IPS-11a (cell line): Measurements from ENCODE around the gene CLDN5.

Experiments used
- H3K4me3 ChIP-seq: one replicate; pipeline ENCODE4 v1.5.1; 2013; ENCODE audit warnings: low read depth, low read length, control low read depth

The CLDN5 gene

DNA sequence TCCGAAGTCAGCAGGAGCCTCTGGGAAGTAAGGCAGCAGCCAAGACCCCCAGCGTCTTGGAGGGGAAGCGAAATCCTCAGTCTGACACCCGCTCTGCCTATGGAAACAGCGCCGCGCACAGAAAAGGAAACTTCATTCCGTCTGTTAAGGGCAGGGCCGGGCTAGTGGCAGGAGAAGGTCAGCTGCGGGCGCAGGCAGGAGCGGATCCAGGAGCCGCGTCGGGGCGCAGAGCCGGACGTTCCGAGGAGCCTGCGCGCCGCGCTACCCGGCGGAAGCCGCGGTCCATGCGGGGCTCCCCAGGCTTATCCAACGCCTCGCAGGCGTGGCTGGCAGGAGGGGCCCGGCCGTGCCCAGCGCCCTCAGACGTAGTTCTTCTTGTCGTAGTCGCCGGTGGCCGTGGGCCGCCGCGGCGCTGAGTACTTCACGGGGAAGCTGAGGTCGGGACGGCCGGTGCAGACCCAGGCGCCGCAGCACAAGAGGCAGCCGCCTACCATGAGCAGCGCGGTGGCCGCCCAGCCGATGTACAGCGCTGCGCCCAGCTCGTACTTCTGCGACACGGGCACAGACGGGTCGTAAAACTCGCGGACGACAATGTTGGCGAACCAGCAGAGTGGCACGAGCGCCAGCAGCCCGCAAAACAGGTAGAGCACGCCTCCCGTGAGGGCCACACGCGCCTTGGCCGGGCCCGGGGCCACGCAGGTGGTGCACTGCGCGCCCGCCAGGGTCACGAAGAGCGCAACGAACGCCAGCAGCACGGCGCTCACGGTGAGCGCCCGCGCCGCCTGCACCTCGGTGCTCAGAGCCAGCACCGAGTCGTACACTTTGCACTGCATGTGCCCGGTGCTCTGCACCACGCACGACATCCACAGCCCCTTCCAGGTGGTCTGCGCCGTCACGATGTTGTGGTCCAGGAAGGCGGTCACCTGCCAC lies 705 bp downstream of the CLDN5 start:
- H3K4me3 ChIP-seq = peak overlapping the region; percentile 28

DNA sequence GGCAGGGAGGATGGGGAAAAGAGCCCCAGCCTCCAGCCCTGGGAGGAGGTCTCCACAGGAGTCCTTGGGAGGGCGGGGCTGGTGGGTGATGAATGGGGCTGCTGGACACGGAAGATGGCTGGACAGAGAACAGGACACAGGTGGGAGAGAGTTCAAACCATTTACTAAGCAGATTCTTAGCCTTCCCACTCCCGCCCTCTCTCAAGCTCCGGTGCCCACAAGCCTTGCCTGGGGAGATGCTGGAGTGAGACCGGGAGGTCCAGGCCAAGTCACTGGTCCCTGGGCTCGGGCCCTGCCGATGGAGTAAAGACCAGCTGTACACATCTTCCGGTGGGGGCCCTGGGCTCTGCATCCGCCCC lies 1.4 kb downstream of the CLDN5 start:
- H3K4me3 ChIP-seq = no peak overlapping the region

DNA sequence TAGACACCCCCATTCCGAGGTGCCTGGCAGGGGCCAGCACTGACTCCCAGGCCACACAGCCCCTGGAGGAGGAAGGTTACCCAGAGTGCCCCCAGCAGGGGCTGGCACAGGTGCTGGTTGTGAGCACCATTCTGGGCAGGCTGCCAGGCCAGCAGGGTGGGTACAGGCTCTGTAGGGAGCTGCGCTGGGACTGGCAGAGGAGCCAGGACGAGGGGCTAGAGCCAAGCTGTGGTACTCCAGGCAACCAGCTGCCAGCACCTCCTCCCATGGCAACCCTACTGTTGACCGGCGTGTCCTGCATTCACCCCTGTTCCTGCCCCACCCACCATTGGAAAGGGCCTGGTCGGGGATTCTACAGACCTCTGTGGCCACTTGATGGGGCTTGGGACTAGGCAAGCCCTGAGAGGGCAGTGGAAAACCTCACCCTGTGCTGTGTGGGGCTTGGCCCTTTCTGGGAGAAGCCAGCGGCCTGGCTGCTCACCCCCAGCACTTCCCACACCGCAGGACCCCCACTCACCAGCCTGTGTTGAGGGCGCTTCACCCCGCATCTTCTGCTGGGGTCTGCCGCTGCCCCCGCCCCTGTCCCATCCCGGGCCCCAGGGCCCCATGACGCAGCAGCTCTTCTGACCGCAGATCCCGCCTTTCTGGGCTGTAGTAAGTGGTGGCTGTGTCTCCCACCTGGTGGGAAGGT lies 1.9 kb downstream of the CLDN5 start:
- no peak overlapping the region for H3K4me3 ChIP-seq

DNA sequence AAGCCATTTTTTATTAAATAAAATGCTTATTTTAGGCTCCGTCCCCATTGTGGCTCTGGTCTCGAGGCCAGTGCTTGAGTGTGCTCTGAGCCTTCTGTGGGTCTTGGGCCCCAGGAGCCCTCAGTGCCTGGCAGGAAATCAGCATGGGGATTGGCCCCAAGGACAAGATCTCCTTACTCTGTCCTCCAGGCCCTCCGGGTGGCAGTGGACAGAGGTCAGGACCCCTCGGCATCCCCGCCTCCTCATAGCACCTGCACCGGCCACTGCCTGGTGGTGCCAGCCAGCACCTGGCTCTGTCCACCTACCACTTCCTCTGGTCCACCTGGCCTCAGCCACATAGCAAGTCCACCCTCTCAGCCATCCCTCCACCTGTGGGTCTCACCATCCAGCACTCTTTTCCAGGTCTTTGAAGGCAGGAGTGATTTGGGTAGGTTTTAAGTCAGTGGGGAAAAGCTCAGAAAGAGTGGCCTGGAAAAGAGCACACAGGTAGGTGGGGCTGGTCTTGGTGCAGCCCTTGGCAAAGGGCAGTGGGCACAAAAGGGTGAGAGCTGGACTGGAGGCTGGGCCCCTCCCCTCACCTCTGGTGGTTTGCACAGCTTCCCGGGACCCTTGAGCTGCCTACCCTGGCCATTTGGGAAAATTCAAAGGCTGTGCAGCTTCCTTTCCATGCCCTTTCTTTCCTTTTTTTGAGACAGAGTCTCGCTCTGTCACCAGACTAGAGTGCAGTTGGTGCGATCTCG lies 3.5 kb downstream of the CLDN5 start:
- no peak overlapping the region for H3K4me3 ChIP-seq

DNA sequence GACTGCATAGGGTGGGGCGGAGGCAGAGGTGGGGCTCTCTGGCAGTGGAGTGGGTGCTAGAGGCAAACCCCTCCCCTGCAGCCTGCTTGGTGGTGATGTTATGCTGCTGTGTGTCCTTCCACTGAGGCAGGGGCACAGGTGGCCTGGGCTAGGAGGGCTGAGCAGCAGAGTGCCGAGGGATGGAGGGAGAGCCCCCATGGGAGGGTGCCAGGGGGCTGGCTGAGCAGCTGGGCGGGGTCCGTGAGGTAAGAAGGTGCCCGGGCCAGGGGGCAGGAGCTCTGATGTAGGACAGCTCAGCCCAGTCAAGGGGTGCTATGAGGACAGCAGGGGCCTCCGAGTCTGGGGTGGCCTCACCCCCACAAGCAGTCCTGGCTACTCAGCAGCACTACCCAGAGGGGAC lies 4.2 kb downstream of the CLDN5 start:
- H3K4me3 ChIP-seq = no peak overlapping the region

DNA sequence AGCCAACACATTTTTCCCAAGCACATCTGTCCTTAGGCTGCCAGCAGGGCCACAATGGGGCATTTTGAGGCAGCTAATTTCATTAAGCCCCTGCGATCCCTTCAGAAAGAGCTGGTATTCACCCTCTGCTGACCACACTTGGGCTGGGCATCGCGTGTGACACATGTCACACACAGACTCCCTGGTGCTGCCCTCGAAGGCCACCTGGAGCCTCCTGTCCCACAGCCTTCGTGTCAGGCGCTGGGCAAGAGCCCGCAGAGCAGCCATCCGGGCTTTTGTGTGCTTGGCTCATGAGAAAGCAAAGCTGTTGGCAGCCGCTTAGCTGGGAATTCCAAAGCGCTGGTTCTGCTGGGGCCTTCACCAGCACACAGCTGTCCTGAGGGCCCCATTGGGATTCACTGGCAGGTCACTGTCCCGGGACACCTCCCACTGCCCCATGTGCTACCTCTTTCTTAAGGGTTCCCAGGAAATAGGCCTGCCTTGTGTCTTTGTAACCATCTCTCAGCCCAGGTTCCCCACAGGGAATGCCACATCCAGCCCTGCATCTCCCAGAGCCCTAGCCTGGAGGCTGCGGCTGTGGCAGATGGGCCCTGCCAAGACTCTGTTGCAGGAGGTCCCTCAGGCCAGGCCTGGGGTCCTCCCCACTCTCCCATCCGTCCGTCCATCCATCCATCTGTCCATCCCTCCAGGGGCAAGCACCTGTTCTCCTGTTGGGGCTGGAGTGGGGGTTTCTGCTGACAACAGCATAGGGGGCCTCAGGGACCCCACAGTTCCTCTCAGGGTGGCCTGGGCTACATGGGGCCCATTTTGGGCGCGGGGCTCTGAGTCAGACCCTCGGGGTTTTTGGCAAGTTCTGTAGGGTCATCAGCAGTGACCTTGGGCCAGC lies 4.9 kb downstream of the CLDN5 start:
- no peak overlapping the region for H3K4me3 ChIP-seq

DNA sequence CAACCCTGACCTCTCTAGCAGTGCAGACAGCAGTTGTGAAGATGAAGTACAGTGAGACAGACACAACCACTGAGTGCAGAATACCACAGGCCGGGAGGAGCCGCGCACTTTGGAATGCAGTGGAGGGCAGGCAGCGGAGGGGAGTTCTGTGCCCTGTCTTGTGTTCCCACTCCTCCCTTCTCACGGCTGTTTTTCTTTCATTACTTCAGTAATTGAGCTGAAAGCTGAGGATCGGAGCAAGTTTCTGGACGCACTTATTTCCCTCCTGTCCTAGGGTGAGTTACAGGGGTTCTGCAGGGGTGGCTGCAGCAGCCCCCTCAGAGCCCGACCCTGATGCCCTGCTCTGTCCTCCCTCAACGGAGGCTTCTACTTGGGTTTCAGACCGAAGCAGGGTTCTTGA lies 5.6 kb downstream of the CLDN5 start:
- H3K4me3 ChIP-seq = no peak overlapping the region

DNA sequence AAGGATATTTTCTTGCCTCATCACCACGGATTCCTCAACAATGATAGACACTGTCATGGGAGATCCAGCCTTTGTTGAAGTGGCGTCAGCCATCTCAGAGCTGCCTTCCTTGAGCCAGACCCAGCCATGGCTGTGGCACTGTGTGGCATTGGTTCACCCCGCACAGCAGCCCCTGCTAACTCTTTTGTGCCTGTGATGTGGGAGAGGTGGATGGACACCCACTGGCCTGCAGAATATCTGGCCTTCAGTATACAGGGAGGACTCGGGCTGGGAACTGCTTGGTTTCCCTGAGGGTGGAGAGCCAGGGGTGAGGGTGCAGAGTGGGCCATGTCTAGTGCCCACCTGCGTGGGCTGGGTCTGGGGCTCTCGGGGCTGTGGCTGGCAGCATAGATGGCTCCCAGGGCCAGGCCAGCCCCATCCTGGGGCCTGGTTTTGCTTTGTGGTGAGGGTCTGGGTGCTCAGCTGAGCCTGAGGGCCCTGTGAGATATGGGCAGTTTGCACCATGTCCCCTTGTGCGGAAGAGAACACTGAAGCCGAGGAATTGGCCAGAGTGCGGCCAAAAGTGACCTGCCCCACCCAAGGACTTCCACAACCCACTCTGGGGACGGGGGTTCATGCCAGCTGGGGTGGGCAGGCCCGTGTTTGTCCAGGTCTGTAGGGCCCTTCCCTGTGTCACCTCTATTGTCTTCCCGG lies 6.1 kb downstream of the CLDN5 start:
- no peak overlapping the region for H3K4me3 ChIP-seq

DNA sequence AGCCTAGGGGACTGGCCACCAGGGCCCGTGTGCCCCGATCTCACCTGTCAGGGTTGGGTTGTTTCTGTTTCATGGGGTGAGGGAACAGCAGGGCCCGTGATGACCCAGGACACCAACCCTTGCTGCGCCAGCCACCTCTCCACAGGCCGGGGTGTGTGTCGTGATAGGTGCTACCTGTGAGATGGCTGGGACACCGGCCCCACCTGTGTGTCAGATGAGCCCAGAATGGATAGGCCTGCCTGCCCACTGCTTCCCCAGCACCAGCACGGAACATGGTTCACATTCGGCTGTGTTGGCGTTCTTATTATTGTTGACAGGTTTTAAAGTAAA lies 7.1 kb downstream of the CLDN5 start:
- H3K4me3 ChIP-seq = no peak overlapping the region

DNA sequence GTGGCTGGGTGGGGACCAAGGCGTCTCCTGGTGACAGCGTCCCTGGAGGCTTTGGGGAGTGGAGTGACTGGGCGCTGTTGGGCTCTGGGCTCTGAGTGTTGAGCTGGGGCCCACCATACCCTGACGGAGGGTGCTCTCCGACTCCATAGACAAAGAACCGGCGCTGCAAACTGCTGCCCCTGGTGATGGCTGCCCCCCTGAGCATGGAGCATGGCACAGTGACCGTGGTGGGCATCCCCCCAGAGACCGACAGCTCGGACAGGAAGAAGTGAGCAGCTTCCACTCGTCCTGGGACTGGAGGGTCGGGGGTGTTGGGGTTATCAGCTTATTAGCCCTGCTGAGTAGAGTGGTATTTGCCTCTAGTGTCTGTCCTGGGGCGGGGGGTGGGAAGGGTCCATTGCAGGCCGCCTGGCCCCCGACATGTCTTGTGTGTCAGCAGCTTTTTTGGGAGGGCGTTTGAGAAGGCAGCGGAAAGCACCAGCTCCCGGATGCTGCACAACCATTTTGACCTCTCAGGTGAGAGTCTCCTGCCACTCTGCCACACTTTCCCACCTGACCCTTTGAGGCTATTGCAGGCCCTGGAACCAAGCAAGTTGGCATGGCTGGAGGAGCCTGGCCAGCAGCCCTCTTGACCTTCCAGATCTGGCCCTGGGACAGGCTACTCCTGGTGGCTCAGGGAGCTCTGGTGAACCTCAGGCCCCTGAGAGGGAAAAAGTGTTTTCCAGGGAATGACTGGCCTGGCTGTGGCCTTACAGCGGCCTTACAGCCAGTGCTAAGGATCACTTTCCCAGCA lies 7.6 kb downstream of the CLDN5 start:
- H3K4me3 ChIP-seq = no peak overlapping the region

DNA sequence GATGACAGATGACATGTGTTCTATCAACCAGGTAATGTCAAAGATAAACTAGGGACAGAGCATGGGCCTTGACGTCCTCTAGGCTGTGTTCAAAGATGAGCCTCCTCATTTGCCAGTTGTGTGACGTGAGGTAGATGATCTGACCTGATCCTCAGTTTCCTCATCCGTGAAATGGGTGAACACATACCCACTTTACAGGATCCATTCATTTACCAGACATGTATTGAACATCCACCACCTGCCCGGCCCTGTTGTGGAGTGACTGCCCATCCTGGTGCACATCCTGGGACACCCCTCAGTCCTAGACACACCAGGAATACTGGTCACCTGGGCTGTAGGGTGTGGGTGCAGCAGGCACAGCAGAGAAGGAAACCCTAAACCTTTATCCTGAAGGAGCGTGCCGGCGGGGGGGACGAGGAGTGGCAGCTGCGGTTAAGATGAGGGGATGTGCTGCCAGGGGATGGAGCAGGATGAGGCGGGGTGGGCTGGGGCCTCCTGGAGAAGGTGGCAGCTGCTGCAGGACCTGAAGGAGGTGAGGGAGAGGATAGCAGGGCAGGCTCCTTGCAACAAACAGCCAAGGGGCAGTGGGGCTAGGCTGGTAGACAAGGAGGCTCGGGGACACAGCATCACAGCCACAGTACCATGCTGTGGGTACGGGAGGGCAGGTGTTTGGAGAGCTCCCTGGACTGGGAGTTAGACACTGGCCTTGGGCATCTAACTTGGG lies 8.4 kb downstream of the CLDN5 start:
- H3K4me3 ChIP-seq = no peak overlapping the region

DNA sequence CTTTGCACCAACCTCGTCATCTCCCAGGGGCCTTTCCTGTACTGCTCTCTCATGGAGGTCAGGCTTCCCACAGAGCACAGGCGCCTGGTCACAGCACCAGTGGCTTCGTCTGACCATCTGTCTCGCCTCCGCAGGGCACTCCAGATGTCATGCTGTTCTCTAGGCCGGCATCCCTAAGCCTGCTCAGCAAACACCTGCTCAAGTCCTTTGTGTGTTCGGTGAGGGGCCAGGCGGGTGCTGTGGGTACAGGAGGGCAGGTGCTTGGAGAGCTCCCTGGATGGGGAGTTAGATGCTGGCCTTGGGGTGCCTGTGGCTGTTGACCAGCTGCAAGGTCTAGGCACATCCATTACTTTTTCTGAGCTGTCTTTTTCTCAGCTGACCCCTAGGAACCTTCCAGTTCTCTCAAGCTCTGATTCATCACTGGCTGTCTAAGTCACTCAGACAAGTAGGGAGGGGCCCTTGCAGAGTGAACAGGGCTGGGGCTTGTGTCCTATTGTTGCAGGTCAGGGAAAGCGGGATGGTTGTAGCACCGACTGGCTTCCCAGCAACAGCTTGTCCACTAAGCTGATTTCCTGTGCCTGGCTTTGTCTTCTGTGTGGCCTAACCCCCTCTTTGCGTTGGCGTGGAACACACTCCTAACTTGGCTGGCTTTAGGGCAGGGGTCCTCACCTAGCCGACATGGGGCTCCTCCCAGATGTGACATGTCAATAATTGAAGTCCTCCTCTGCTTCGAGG lies 9.2 kb downstream of the CLDN5 start:
- H3K4me3 ChIP-seq = no peak overlapping the region

DNA sequence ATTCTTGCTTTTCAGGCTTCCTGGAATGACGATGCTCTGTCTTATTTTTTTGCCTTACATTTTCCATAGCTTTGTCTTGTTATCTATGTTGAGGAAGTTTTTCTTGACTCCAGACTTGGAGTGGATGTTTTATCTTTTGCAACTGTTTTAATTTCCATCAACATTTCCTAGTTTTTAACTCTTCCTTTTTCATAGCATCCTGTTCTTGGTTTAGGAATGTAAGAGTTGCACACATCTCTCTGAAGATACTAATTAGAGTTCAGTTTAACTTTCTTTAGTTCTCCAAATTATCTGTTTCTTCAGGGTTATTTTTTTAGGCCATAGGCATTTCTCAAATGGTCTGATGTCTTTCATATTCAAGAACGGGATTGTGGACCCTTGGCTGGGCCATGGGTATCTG lies 10.4 kb downstream of the CLDN5 start:
- no peak overlapping the region for H3K4me3 ChIP-seq

DNA sequence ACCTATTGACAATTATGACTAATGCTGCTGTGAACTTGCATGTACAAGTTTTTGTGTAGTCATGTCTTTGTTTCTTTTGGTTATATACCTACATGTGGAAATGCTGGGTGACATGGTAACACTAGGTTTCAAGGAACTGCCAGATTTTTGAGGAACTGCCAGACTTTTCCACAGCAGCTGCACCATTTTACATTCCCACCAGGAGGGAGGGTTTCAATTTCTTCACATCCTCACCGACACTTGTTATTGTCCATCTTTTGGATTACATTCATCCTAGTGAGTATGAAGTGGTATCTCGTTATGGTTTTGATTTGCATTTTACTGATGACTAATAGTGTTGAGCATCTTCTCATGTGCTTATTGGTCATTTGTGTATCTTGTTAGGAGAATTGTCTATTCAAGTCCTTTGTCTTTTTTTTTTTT lies 13.3 kb downstream of the CLDN5 start:
- no peak overlapping the region for H3K4me3 ChIP-seq

DNA sequence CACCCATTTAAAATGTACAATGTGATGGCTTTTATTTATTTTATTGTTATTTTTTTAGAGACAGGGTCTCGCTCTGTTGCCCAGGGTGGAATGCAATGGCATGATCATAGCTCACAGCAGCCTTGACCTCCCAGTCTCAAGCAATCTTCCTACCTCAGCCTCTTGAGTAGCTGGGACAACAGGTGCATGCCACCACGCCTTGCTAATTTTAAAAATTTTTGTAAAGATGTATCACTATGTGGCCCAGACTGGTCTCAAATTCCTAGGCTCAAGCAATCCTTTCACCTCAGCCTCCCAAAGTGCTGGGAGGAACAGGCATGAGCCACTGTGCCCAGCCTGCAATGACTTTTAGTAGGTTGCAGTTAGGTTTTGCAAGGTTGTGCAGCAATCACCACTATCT lies 14.3 kb downstream of the CLDN5 start:
- no peak overlapping the region for H3K4me3 ChIP-seq

DNA sequence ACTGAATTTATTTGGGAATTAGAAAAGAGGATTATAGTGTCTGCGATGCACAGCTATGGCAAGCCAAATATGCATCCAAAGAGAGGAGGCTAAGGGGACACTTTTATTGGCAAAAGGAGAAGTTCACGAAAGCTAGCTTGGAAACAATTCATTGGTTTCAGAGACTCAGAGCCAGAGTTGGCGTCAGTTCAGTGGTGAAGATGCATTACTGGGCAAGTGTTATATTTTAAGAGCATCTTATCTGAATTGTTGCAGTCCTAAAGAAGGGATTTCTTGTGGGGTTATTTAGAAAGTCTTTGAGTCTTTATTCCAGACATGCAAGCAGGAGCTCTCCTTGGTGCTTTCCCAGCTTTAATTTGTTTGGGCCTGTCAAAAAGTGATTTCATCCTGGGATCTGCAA lies 15.0 kb downstream of the CLDN5 start:
- H3K4me3 ChIP-seq = no peak overlapping the region

DNA sequence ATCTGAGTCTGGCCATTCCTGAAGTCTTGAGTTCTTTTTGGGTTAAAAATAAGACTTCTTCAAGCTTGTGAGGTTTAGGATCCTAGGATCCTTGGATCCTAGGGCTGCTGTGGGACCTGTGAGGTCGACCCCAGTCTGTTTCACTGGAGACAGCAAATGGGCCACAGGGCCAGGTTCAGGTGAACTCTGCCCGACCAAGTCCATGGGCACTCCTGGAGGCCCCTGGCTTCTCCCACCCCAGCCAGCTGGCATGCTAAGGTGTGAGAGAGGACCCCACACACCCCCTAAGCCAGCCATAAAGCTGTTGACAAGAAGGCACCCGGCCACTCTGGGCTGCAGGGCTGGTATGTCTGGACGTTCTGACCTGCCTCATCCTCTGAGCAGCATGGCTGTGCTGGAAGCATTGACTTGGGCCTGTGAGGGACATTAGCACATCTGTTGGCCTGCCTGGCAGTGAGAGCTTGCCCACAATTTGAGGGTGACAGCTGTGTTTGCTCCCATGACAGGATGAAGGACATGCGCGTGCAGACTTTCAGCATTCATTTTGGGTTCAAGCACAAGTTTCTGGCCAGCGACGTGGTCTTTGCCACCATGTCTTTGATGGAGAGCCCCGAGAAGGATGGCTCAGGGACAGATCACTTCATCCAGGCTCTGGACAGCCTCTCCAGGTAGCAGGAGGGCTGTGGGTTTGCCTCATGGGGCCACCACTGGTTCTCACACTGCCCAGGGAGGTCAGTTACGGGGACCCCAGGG lies 16.0 kb downstream of the CLDN5 start:
- no peak overlapping the region for H3K4me3 ChIP-seq

DNA sequence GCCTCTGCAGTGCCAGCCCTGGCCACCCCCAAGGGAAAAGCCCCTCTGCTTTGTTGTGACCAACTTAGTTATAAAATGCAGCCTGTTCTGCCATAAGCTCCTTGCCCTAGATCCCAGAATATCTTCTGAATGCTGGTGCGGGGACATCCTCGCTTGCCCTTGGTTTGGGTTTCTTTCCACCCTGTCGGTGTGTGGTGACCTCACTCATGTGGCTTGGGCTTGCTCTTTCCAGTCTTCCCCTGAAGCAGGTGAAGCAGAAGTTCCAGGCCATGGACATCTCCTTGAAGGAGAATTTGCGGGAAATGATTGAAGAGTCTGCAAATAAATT lies 16.7 kb downstream of the CLDN5 start:
- H3K4me3 ChIP-seq = no peak overlapping the region
